HG03135 (cell line): ENCODE measurements around the gene AKT1S1.
"Not testable (repeated sequence)": the region's sequence is repeated elsewhere in the genome, so short reads cannot be mapped to it uniquely, and the experiment has no call there.

Experiments used
- ATAC-seq: cut with Tn5 transposase; IDR thresholded peaks from one replicate; pipeline ENCODE4 v1.9.1; 2021; ENCODE audit warnings: mild to moderate bottlenecking, moderate library complexity; ENCODE audit not compliant: unreplicated experiment

Gene AKT1S1

DNA sequence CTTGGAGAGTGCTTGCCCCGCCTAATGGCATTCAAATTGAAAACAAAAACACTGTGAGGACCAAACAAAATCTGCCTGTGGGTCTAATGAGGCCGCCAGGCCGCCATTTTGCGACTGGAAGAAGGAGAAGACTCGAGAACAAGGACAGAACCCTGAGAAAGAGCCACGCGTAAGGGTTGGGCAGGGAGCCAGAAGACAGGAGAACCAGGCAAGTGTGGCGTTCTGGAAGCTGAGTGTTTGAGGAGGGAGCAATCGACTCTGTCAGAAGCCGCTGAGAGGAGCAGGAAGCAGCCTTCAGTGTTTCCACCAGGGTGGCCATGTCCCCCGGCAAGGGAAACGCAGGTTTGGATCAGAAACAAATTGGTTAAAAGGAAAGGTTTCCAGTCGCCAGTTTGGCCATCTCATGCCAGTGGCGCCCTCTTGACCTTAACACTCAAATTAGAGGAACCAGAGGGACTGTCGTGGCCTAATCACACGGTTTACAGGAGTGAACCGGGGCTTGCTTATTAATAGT, 36.4 kb downstream of the AKT1S1 start:
- ATAC-seq, result no peak

DNA sequence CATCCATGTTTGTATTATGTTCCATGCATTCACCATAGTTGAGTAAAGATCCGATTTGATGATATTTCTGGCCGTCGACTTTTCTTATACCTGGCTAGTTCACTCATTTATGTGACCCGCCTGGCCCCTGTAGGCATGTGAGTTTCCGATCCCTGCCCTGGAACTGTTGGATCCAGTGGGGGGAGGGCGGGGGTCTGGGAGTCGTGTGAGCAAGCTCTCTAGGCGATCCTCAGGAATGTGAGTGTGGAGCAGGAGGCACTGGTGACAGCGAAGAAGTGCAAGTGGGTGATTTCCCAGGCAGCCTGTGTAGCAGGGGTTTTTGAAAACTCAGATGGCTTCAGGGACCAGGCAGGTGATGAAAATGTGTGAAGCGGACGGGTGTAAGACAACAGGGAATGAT, 36.8 kb downstream of the AKT1S1 start:
- ATAC-seq, result no peak

DNA sequence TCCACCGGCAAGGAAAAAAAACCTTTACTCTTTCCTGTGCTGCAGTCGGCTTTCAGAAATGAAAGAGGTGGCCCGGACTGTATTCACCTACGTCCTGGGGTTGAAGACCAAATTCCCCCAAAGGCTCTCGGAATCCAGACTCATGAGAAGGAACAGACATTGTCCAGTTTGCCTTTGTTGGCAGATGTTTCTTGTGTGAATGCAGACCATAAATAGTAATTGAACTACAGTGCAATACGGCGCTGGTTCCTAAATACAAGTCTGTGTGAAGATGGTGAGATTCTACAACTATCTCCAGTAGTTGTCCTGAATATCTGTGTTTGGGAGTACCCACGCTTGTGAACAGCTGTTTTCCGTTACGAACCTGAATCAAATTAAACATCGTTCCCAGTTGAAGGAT, 37.4 kb downstream of the AKT1S1 start:
- ATAC-seq, result no peak

- no peak for ATAC-seq
These were observed 38.1 kb downstream of the AKT1S1 start for GRCh38 chr19:49838885-49839588.

- ATAC-seq, result no peak
These were observed 39.7 kb downstream of the AKT1S1 start for GRCh38 chr19:49837425-49837824.

GRCh38 chr19:49837009-49837310, 40.2 kb downstream of the AKT1S1 start:
- ATAC-seq, result no peak

DNA sequence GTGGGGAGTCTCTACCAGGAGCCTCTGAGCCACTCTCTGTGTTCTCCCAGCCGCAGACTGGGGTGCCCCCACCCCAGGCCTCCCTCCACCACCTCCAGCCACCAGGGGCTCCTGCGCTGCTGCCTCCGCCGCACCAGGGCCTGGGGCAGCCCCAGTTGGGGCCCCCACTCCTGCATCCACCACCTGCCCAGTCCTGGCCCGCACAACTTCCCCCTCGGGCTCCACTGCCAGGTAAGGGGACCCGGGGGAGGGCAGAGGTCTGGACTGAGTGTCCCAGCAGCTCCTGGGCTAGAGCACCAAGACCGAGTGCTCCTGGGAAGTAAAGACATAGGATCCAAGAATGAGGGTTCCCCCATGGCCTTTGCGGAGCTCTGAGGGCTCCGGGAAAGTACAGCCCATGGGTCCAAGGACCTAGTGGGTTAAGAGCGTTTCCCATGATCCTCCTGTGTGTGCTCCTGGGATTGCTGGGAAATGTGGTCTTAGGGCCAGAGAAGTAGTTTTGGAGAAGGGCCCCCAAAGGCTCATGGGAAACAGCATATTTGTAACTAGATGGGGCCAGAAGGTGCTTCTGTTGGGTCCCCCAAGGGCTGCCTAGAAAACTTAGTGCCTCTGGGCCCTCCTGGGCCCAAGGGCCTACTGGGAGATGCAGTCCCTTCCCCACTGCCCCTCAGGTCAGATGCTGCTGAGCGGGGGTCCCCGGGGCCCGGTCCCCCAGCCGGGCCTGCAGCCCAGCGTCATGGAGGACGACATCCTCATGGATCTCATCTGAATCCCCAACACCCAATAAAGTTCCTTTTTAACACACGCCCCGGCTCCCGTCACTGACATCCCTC, 40.8 kb downstream of the AKT1S1 start:
- ATAC-seq, result no peak

DNA sequence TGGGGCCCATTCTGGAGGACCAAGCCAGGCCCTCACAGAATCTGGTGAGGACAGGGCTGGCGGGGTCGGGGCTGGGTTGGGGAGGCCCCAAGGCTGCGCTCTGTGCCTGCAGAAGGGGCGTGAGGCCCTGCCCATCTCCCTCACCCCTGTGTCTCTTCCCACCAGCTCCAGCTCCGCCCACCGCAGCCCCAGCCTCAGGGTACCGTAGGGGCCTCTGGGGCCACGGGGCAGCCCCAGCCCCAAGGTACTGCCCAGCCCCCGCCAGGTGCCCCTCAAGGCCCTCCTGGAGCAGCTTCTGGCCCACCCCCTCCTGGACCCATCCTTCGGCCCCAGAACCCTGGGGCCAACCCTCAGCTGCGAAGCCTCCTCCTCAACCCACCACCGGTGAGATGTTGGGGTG, 41.6 kb downstream of the AKT1S1 start:
- ATAC-seq, result no peak

DNA sequence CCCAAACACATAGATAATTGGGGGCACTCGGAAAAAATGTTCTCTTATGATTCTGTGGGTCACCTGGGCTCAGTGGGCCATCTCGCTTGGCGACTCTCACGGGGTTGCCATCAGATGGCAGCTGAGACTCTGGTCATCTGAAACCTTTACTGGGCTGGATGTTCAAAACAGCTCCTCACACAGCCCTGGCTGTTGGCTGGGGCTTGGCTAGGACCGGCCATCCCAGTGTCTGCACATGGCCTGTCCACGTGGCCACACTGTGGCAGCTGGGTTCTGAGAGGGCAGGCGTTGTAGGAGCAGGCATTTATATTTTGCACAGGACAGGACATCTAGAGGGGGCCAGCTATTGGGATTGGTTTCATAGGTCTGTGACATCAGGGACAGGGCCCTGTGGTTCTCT, 43.6 kb downstream of the AKT1S1 start:
- no peak for ATAC-seq

GRCh38 chr19:49832556-49832955, 44.6 kb downstream of the AKT1S1 start:
- no peak for ATAC-seq

DNA sequence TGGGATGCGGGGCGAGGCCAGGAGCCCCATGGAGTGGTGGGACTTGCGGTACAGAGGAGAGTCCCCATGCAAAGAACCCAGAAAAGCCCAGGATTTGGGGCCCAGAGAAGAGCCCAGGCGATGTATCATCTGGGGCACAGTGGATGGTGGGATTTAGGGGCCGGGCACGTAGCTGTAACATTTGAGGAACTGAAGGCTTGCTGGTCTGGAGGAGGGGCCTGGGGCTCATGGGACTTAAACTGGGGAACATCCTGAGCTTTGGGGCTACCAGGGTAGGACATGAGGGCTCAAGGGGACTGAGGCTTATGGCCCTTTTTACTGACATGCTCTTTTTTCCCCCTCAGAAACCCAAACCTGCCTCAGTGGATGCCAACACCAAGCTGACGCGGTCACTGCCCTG, 45.6 kb downstream of the AKT1S1 start:
- ATAC-seq, result no peak

GRCh38 chr19:49830766-49831165, 46.4 kb downstream of the AKT1S1 start:
- no peak for ATAC-seq

DNA sequence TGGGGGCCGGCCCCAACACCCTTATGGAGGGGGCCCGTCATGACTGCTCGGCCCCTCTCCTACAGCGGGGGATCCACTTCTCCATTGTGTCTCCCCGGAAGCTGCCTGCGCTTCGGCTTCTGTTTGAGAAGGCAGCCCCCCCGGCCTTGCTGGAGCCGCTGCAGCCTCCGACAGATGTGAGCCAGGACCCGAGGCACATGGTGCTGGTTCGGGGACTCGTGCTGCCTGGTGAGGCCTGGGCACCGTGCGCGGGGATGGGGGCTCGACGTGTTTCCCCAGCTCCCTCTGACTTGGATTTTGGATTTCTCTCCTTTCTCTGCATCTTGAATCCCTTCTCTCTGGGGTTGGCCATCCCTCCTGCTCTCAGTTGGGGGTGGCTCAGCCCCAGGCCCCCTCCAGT, 47.4 kb downstream of the AKT1S1 start:
- ATAC-seq, result no peak

GRCh38 chr19:49829200-49829599, 48.0 kb downstream of the AKT1S1 start:
- ATAC-seq, result no peak

DNA sequence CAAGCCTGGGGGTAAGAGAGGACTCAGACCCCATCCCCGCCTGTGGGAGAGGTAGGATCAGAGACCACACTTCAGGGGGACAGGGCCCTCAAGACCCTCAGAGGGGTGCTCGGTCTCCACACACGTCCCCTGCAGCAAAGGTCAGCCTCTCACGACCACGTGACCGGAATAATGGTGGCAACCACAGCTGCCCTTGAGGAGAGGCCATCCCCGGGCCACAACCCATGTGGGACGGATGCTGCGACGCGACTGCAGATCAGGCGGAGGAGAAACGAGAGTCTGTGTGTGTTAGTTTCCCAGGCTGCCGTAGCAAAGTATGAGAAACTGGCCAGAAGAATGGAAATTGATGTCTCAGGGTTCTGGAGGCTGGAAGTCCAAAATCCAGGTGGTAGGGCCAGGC, 50.1 kb downstream of the AKT1S1 start:
- no peak for ATAC-seq

GRCh38 chr19:49824662-49825061, 52.5 kb downstream of the AKT1S1 start:
- ATAC-seq, result no peak

DNA sequence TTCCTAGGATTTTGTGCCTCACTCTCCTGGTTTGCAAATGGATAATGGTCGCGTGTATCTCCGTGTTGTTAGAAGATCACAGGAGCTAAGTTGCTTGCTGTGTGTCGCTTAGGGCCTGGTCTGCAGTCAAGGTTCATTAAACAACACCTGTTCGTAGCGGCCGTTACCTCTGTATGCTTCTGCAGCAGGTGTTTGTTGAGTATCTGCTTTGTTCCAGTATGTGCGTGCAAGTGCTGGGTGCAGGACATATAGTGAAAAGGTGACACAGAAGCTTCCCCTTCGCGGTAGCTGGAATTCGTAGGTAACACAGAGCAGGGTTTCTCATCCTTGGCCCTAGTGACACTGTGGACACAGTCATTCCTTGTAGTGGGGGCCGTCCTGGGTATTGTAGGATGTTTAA, 53.7 kb downstream of the AKT1S1 start:
- no peak for ATAC-seq

GRCh38 chr19:49820125-49820524, 57.0 kb downstream of the AKT1S1 start:
- no peak for ATAC-seq

GRCh38 chr19:49819452-49820115, 57.6 kb downstream of the AKT1S1 start:
- ATAC-seq, result not testable (repeated sequence)
